COLO829 (cell line): ENCODE data around the gene ORAI1.
A peak's percentile ranks its signal among the peaks of the same experiment; 100 is the strongest.
"Not testable (repeated sequence)": the region's sequence is repeated elsewhere in the genome, so short reads cannot be mapped to it uniquely, and the experiment has no call there.

Experiments used
- DNase-seq: peaks from one replicate; pipeline ENCODE4 v3.0.0; 2012; ENCODE audit warnings: low spot score

ORAI1 gene

DNA sequence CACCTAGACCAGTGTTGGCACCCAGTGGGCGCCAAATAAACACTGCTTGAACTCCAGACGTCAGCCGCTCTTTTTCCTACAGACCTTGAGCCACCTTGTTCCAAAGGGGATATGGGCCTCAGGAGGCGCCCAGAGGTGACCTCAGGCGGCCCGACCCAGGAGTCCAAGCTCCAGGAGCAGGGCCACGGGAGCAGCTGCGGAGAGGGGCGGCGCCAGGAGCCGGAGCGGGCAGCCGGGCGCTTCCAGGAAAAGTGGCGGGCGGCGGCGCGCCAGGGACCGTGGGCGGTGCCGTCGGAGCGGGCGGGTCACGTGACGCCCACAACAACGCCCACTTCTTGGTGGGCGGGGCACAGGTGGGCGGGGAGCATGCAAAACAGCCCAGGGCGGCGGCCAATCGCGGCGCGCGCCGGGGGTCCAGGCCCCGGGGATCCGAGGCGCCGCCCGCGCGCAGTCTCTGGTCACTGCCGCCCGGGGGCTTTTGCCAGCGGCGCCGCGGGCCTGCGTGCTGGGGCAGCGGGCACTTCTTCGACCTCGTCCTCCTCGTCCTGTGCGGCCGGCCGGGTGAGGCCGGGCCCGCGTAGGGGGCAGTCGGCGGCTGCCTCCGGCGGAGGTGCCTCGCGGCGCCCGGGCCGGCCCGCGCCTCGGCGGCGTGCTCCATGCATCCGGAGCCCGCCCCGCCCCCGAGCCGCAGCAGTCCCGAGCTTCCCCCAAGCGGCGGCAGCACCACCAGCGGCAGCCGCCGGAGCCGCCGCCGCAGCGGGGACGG is at the start of gene ORAI1:
ORAI1 (plus strand) TSS at position 444 of the 766 bp plus-strand sequence.
- peak; percentile 89 for DNase-seq

DNA sequence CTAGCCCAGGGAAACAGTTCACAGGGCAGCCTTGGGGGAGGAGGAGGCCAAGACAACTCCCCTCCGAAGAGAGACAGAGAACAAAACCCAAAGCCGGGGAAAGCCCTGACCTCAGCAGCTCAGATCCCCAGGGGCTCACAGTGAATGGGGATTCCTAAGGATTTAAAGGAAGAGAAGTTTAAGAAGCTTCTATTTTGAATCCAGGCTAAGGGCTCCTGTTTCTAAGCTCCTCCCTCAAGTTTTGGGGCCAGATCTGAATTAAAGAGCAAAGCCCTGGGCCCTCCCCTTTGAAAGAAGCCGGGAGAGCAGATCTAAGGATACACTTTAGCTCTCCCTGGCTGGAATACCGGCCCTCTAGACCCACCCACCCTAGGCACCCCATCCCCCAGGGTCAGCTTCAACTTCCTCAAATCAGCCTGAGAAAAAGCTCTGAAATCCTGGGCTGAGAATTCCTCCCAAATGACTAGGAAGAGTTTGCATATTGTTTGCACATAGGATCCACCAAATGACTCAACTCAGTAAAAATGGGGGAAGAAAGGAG is 49.4 kb upstream of the ORAI1 start:
- DNase-seq = no peak

DNA sequence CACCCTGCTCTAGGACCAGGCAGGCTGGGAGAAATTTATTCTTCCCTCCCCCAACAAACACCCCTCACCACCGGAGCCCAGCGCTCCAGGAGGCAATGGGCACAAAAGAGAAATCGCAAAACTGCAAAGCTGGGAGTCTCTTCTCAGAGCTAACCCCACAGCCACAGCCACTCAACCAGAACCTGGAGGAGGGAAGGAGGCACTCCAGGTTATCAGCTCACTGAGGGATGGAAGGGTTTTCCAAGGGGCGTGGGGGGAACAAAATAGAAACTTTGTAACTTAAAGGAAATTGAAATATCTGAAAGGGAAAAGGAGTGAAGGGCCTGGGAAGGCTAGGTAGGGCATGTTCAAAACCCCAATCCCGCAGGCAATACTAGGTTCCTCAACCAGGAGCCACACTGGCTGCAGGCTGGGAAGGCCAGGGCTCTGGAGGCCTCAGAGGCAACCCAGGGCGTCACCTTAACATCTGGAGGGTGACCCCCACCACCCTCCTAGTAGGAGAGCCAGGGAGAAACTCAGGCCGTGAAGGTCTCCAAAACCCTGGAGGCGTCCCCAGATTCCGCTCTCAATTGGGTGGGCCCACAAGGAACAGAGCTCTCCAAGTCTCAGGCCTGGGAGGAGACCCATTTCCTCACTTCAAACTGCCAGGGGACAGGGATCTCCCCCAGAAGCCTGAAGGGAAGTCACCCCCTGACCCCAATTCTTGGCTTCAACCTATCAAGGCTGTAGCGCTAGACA is 48.7 kb upstream of the ORAI1 start:
- no peak for DNase-seq

DNA sequence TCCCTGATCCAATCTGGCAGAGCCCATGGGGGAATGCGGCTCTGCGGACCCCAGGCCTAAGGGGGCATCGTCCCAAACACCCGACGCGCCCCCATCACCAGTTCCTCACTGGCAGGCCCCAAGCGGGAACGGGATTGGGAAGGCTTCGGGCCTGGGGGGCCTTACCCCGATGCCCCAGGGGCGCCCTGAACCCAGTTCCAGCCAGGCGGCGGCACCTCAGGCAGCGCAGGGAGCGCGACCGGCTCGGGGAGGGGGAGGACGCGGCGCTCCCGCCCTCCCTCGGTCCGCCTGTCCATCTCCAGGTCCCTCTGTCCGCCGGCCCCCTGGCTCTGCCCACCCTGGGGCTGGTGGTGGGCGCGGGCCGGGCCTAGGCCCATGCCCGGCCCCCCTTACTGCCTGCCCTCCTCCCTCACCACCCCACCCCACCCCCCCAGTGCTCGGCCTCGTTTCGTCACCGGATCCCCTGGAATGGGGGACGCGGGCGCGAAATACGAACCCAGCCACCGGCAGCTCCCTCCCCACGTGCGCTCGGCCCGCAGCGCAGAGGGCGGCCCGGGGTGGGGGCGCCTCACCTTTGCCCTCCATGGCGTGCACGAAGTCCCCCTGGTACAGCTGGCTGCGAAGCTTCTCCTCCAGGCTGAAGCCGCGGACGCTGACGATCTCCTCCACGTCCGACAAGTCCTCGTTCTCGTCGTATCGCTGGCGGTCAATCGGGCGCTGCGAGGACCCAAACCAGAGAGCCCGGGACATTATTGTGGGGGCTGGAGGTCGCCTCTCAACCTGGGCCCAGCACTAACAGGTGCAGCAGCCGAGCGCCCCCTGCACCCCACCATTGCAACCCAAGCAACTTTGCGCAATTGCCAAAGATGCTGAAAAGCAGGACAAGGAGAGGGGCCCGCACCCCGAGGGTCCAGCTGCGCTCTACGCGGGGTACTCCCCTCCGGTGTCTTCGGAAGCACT is 47.8 kb upstream of the ORAI1 start:
- DNase-seq = no peak

DNA sequence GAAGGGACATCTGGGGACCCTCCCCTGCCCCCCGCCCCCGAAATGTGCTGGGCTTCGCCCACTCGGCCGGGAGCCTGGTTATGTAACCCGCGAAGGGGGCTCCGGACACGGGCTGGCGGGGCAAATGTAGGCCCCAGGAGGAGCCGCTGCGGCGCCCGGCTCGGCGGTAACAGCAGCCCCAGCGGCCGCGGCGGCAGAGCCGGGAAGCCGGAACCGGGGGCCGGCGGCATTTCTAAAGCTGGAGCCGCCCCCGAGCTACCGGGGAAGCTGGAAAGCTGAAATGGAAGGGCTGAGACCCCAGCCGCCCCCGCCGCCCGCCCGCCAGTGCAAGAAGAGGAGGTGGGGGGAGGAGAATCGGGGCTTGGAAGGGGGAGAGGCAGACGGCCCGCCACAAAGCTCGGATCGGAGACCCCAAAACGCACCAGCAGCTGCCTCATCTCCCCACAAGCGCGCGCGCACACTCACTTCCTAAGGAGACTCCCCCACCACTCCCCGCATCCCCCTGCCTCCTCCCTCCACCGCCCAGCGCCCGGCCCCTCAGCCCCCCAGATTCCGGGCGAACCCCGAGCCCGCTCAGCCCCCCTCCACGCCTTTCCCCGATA is 47.0 kb upstream of the ORAI1 start:
- no peak for DNase-seq

DNA sequence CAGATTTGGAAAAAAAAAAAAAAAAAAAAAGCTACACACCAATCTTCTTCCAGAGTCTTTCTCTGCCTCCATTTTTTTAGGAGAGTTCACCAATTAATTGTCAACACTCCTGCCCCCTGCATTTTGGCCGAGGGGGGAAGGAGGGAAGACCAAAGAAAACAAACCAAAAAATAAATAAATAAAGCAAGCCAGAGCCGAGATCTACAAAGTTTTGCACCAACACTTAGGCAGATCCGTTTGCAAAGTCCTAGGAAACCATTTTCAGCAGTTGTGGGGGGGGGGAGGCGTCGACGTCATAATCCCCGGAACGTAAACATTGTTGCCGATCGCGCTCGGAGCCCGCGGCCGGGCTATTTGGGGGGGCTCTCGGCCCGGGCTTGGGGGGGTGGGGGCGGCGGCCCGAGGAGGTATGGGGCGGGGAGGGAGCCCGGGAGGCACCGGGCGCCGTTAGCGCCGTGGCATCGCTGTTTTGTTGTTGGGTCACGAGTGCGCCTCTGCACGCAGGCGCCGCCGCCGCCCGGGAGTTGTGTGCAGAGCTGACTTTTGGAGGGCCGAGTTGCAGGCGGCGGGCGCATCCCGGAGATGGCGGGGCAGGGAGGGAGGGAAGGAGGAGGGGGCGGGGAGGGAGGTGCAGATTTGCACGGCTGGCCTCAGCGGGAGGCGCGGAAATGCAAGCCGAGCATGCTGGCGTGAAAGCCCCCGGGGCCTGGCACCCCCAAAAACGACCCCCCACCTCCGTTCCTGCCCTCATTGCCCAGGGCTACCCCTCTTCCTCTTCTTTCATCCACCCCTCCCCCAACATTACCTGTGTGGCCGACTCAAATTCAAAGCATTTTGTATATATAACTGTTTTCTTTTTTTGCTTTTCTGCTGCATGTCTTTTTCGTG is 46.1 kb upstream of the ORAI1 start:
- no peak for DNase-seq

DNA sequence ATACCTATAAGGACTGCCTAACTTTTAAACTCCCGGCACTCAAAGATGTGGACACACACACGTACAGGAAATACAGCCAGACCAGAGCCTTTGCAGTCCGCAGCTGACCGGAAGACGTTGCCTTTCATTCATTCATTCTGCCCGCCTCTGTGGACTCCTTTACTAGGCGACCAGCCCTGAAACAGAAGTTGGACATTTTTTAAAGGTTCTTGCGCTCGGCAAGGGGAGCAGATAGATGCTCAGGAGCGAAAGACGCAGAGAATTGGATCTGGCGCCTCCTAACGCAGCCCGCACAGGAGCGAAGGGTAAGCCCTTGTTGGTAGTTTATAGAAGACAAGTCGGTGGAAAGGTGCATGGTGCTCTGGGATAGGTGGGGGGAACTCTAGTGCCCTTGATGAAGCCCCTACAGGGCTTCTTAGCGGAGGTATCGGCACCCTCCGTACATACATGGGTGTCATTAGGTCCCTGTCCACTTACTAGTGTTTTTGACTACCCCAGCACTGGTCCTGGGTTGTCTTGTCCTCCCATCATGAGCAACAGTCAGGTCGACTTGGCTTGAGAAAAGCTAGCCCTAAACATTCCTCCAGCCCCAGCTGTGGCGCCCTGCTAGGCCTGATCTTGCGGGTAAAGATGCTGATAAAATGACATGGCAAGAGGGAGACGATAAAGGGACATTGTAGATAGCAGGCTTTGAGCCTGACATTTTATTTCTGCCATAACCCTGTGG is 45.2 kb upstream of the ORAI1 start, which contains the start of gene KDM2B:
KDM2B (minus strand) TSS at position 65 of the 727 bp plus-strand sequence. CDS start 112 bp downstream, outside the sequence.
- peak; percentile 54 for DNase-seq

DNA sequence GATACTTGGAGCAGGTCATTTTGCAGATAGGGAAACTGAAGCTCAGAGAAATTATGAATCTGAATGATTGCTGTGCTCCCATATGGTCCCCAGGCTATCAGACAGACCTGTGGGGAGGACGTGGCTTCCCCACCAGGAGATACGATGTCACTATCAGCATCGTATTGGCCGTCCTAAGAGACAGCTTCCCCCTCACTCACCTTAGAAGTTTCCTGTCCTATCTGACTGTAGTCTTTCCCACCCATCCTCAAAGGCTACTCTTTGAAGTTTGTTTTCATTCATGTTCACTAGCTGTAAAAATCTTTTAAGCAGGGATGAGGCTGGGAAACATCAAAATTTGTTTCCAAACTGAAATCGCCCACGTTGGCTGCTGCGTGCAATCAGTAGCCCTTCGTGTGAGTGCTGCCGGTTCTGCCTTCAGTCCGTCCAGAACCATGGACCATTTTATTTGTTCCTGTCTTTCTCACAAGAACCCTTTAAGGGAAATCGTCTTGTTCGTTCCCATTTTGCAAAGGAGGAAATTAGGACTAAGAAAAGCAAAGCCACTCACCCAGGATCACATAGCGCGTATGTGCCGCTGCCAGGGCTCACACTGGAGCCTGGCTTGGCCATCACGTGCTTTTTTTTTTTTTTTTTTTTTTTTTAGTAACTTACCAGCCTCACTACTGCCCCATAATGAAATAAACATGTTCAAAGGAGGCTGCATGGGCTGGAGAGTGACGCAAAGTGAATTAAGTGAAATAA is 44.5 kb upstream of the ORAI1 start:
- no peak for DNase-seq

DNA sequence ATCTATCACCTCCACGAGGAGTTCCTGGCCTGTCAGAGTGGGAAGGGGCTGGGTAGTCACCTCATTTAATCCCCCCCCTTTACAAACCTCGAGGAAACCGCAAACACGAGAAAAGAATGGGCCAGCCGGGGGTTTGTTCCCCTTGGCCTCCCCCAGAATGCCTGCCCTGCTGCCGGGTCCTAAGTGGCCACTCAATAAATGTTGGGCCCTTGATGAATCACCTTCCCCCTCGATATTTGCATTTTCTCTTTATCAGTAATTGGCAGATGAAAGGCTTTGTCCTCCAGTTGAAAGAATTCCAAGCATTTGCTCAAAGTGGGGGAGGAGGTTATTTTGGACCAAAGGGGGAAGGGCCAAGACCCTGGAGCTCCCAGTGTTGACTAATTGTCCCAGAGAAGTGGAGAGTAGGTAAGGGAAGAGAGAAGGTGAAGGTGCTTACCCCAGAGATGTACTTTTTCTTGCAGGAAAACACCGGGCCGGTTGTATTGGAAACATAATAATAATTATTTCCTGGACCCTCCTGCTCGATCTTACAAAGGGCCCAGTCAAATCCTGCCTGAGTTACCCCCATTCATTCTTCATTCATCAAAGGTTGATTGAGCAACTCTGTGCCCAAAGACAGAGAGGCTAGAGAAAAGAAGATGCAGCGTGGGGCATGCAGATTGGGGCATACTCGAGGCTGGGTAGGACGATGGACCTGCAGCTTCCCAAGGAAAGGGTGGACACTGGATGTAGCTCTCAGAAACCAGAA is 43.6 kb upstream of the ORAI1 start:
- peak; percentile 56 for DNase-seq

DNA sequence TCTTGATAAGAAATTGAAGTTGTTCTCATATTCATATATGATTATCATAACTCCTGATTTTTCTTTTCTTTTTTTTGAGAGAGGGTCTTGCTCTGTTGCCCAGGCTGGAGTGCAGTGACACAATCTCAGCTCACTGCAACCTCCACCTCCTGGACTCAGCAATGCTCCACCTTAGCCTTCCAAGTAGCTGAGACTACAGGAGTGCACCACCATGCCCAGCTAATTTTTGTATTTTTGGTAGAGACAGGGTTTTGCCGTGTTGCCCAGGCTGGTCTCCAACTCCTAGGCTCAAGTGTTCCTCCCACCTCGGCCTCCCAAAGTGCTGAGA is 43.0 kb upstream of the ORAI1 start:
- not testable (repeated sequence) for DNase-seq

DNA sequence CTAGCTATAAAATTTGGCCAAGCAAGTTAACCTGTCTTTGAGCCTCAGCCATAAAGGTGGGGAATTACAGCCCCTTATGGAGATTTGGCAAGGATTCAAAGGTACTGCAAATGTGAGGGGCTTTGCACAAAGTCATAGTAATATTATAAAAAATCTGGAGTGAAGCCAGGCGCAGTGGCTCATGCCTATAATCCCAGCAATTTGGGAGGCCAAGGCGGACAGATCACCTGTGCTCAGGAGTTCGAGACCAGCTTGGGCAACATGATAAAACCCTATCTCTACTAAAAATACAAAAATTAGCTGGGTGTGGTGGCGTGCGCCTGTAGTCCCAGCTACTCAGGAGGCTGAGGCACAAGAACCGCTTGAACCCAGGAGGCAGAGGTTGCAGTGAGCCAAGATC is 41.4 kb upstream of the ORAI1 start:
- not testable (repeated sequence) for DNase-seq

DNA sequence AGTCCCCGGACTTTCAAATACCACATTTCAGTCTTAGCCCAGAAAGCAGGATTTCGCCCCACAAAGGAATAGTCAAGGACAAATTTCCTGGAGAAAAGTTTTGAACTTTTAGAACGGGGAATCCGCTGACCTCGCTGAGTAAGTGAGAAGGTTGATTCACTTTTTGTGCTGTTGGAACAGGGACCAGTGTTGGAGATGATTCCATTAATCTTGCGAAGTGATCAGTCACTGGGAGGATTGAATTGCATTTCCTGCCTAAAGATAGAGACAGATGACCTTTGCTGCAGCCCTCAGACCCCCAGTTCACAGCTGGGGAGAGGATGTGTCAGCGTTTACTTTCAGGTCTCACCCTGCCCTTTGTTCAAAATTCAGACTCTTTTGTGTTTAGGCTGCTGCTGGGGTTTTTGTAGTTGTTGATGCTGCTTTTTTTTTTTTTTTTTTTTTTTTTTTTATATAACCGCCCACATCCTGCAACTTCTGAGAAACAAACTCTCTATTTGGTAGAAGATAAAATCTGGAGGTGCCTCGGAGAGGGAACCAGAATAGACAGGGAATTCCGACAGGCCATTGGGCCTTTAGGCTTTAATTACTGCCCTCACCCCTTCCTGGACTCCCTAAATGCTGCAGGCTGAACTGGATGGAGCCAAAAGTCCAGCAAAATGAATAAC is 35.7 kb upstream of the ORAI1 start:
- DNase-seq = no peak

DNA sequence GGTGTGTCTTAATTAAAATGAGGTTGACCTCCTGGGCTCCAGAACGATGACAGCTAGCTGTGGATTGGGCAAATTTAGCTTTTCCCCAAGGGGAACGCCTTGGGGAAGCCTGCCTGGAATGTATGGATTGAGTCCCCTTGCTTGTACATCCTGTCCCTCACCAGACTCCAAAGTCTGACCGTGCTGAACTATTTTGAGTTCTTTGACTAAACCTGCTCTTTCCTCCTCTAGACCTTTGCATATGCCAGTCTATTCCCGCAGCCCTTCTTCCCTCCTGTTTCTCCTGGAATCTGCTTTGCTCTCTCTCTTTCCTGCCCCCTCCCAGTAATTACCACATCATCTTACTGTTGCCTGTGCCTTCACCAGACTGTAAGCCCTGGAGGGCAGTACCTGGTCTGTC is 34.0 kb upstream of the ORAI1 start:
- DNase-seq = no peak

DNA sequence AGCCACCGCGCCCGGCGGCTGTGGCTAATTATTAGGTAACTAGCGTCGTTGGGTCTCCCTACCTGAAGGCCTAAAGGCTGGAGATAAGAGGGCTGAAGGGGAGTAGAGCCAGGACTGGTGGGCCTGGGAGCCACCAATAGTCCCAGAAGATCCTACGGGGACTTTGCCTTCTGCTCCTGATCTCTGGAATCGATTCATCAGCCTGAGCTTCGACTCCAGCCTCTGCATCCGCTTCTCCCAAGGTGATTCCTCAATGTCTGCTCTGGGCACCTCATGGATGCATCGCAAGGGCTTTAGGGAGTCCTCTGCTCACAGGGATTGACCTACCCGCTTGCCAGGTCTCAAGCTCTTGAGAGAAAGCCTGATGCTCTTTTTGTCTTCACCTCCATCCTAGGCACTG is 30.8 kb upstream of the ORAI1 start:
- no peak for DNase-seq

DNA sequence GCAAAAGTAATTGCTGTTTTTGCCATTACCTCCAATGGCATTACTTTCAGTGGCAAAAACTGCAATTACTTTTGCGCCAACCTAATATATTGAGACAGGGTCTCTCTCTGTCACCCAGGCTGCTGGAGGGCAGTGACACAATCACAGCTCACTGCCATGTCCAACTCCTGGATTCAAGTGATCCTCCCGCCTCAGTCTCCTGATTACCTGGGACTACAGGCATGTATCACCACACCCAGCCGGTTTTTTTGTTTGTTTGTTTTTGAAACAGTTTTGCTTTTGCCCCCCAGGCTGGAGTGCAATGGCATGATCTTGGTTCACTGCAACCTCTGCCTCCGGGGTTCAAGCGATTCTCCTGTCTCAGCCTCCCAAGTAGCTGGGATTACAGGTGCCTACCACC is 29.8 kb upstream of the ORAI1 start:
- DNase-seq = no peak

DNA sequence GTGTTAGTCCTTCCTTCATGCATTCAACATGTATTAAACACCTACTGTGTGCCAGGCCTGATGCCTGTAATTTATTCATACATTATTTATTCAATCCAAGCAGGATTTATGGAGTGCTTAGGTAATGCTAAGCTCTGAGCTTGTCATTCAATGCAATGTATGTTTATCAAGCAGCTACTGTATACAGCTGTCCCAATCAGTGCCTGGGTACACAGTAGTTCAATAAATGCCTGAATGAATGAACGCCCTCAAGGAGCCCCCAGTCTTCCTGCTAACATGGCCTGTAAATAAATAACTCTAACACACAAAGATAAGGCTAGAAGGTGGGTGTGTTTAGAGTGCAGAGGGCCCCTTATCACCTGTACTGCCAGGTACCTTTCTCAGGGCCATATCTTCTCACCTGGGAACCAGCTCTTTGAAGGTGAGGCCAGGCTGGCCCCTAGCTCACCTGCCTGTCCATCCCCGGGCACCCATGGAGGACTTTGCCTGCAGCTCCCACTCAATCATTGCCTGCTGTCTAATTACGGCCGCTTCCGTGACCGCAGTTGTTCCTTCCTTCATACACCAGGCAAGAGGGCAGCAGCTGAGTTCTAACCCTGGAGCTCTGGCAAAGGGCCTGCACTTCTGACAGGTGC is 25.5 kb upstream of the ORAI1 start:
- no peak for DNase-seq

DNA sequence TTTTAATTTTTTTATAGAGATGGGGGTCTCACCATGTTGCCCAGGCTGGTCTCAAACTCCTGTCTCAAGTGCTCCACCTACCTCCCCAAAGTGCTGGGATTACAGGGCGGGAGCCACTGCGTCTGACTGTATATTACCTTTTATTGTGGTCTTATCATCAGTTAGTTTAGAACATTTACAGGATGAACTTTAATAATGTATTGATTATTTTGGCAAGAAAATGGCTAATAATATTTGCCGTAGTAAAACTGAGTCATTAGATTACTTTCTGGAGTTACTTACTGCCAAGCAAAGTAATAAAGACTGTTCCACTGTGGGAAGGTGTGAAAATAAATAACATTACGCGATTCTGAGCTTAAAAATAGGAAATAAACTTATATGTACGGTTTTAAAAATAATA is 23.6 kb upstream of the ORAI1 start:
- no peak for DNase-seq

DNA sequence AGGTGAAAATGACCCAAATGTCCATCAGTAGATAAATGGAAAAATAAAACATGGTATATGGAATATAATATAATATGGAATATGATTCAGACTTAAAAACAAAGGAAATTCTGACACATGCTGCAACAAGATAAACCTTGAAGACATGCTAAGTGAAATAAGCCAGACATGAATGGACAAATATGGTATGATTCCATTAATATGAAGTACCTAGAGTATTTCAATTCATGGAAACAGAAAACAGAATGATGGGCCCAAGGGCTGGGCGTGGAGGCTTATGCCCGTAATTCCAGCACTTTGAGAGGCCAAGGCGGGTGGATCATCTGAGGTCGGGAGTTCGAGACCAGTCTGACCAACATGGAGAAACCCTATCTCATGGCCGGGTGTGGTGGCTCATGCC is 22.7 kb upstream of the ORAI1 start:
- no peak for DNase-seq
